HepG2 (cell line): Measurements from ENCODE around the gene NPAS2. TPM values are rescaled to one million over a fixed set of nuclear protein-coding genes. Genes with fewer than 3 reads are reported as not detected.
A peak's percentile ranks its signal among the peaks of the same experiment; 100 is the strongest.

Experiments
- ATAC-seq: fragments of 200-7000 bp; cut with Tn5 transposase; 3 replicates; pipeline ENCODE4 v1.9.1; 2020; ENCODE audit warnings: mild to moderate bottlenecking, moderate library complexity
- BruUV-seq: library from RNA; stranded (reverse); fragments of 400-500 nt; replicated peaks from 2 replicates; lab custom pipeline; 2021; lab: Mats Ljungman, UMichigan
- CTCF ChIA-PET: fragments of 300-600 bp; formaldehyde crosslinking; extraction: SDS; loops from one replicate; lab custom pipeline; 2021; ENCODE audit warnings: low total read pairs, inconsistent platforms, low intra/inter-chr PET ratio; lab: Yijun Ruan, JAX
- POLR2A ChIA-PET: fragments of 350-600 bp; sonication (Branson Sonifier 250); formaldehyde crosslinking; loops from one replicate; lab custom pipeline; 2020; ENCODE audit warnings: antibody characterized with exemption, inconsistent platforms; lab: Yijun Ruan, JAX
- DNase-seq: peaks from one replicate; pipeline ENCODE4 v3.0.0-alpha.2; 2015; ENCODE audit warnings: low spot score
- FAIRE-seq: peaks from 3 replicates; lab custom pipeline; 2011; peaks lifted over from hg19 to GRCh38; lab: Jason Lieb, UNC
- H2AFZ ChIP-seq: one replicate; pipeline ENCODE4 v1.6.1; 2011; ENCODE audit warnings: low read length, inconsistent platforms
- H3K27ac ChIP-seq: fragments of 300-600 bp; 3 replicates; pipeline ENCODE4 v1.8.0; 2011; ENCODE audit warnings: mixed run types, mild to moderate bottlenecking, mixed read lengths, low read length, inconsistent platforms; ENCODE audit not compliant: insufficient read depth; ENCODE audit errors: extremely low read length
- H3K27me3 ChIP-seq, 2 experiments: fragments of 200-600 bp in 1 of 2; 2 replicates in 1 of 2; 3 replicates in 1 of 2; pipeline versions ENCODE4 v1.6.0 to v1.8.0; 2011; ENCODE audit warnings: low read length in 2 of 2, mild to moderate bottlenecking in 2 of 2, moderate library complexity in 2 of 2, inconsistent platforms in 1 of 2; ENCODE audit not compliant: insufficient read depth in 2 of 2, control insufficient read depth in 1 of 2
- H3K36me3 ChIP-seq, 2 experiments: fragments of 200-600 bp in 1 of 2; replicated peaks in 1 of 2; 2 replicates in 1 of 2; 3 replicates in 1 of 2; pipeline versions ENCODE4 v1.5.1 to v1.8.0; 2011; ENCODE audit warnings: low read length in 2 of 2, inconsistent platforms in 1 of 2; ENCODE audit not compliant: insufficient read depth in 2 of 2, control insufficient read depth in 1 of 2
- H3K4me1 ChIP-seq: 2 replicates; pipeline ENCODE4 v1.5.1; 2012; ENCODE audit warnings: low read length, inconsistent platforms; ENCODE audit not compliant: insufficient read depth
- H3K4me2 ChIP-seq: 2 replicates; pipeline ENCODE4 v1.6.0; 2011; ENCODE audit warnings: low read depth, low read length, inconsistent platforms
- H3K4me3 ChIP-seq, 3 experiments: fragments of 200-600 bp in 1 of 3; sonication (generic), shearing (Covaris generic) in 1 of 3; replicated peaks in 1 of 3; 2 replicates each; pipeline ENCODE4 v1.5.1; 2011 to 2016; ENCODE audit warnings: low read length in 3 of 3, inconsistent platforms in 2 of 3, low read depth in 2 of 3, mild to moderate bottlenecking in 2 of 3, control low read depth in 1 of 3, mixed read lengths in 1 of 3; ENCODE audit not compliant: insufficient read depth in 1 of 3
- H3K79me2 ChIP-seq: one replicate; pipeline ENCODE4 v1.6.1; 2011; ENCODE audit warnings: low read length, inconsistent platforms; ENCODE audit not compliant: insufficient read depth
- H3K9ac ChIP-seq: 2 replicates; pipeline ENCODE4 v1.6.0; 2011; ENCODE audit warnings: mild to moderate bottlenecking, low read depth, low read length, inconsistent platforms; ENCODE audit not compliant: insufficient read depth
- H3K9me3 ChIP-seq: 2 replicates; pipeline ENCODE4 v1.5.1; 2012; ENCODE audit warnings: mild to moderate bottlenecking, low read length
- H4K20me1 ChIP-seq: 2 replicates; pipeline ENCODE4 v1.6.0; 2011; ENCODE audit warnings: inconsistent platforms, mild to moderate bottlenecking, low read length, moderate library complexity; ENCODE audit not compliant: insufficient read depth
- CREB1 ChIP-seq, 2 experiments: fragments of 450-650 bp in 1 of 2; IDR thresholded peaks; 2 replicates each; pipeline ENCODE4 v1.6.1; 2016 to 2017; ENCODE audit warnings: control low read depth in 1 of 2, mild to moderate bottlenecking in 1 of 2, missing compliant biosample characterization in 1 of 2, missing genetic modification characterization in 1 of 2
- MAZ ChIP-seq, 2 experiments: sonication (generic) in 1 of 2; formaldehyde crosslinking in 1 of 2; IDR thresholded peaks; 2 replicates each; pipeline versions ENCODE4 v1.5.0 to v1.6.1; 2012 to 2020; ENCODE audit warnings: low read depth in 2 of 2, mild to moderate bottlenecking in 2 of 2, borderline replicate concordance in 1 of 2, improper control_type of control experiment in 1 of 2, low read length in 1 of 2, missing genetic modification reagents in 1 of 2, moderate library complexity in 1 of 2
- NR2F1 ChIP-seq, 2 experiments: fragments of 450-650 bp in 1 of 2; formaldehyde crosslinking in 1 of 2; IDR thresholded peaks; 2 replicates each; pipeline versions ENCODE4 v1.5.0 to v1.6.1; 2016 to 2020; ENCODE audit warnings: mild to moderate bottlenecking in 1 of 2, missing compliant biosample characterization in 1 of 2, missing genetic modification reagents in 1 of 2, moderate library complexity in 1 of 2
- PITX1 ChIP-seq: sonication (generic); formaldehyde crosslinking; IDR thresholded peaks from 2 replicates; pipeline ENCODE4 v1.5.1; 2020; ENCODE audit warnings: mild to moderate bottlenecking, missing genetic modification reagents
- WGBS: methylation state at CpG from one replicate; pipeline ENCODE4 v1.1.6; 2017; ENCODE audit warnings: low lambda C conversion rate; 5-methylcytosine and 5-hydroxymethylcytosine counted together
- in situ Hi-C: cut with HindIII; loops from 2 replicates; pipeline ENCODE4 v1.10.0; 2017; ENCODE audit warnings: low pct_unique_long_range_greater_than_20kb; ENCODE audit not compliant: extremely low pct_ligation_motif_present
- intact Hi-C: fragments of 100-400 bp; cut with micrococcal nuclease; formaldehyde crosslinking; loops from one replicate; pipeline ENCODE4 v1.10.0; 2022; ENCODE audit not compliant: unreplicated experiment
- polyA plus RNA-seq, 8 experiments: library from polyadenylated mRNA; depleted of rRNA in 3 of 8; stranded (reverse) in 7 of 8; unstranded in 1 of 8; fragments of >200 nt; fragmentation: Illumina TruSeq in 4 of 8; extraction: Trizol in 4 of 8; gene quantifications; 2 replicates each; pipeline versions ENCODE4 v1.2.1 to v1.2.3, GENCODE V29; 2011 to 2016; ENCODE audit warnings: low read depth in 4 of 8, missing spikeins in 1 of 8, mixed read lengths in 1 of 8; ENCODE audit not compliant: insufficient read depth in 1 of 8
- total RNA-seq, 5 experiments: library from RNA; depleted of rRNA; stranded (reverse); fragments of >200 nt; fragmentation: Illumina TruSeq; extraction: Trizol; gene quantifications; 2 replicates each; pipeline ENCODE4 v1.2.3, GENCODE V29; 2016; ENCODE audit warnings: low read depth in 1 of 5
- TF ChIP-seq, protein P1 (sequence below), 2 experiments: sonication (generic) in 1 of 2; formaldehyde crosslinking in 1 of 2; IDR thresholded peaks; 2 replicates each; pipeline versions ENCODE4 v1.4.0 to v1.6.1; 2016 to 2020; ENCODE audit warnings: borderline replicate concordance in 1 of 2, low read depth in 1 of 2, mild to moderate bottlenecking in 1 of 2, missing genetic modification reagents in 1 of 2

NPAS2 gene
- total and polyA plus RNA-seq, 2 of the 13 experiments (the other 11 are each of a cell fraction or from before 2014, with no cell fraction given): 14.8 to 37.5 TPM

DNA sequence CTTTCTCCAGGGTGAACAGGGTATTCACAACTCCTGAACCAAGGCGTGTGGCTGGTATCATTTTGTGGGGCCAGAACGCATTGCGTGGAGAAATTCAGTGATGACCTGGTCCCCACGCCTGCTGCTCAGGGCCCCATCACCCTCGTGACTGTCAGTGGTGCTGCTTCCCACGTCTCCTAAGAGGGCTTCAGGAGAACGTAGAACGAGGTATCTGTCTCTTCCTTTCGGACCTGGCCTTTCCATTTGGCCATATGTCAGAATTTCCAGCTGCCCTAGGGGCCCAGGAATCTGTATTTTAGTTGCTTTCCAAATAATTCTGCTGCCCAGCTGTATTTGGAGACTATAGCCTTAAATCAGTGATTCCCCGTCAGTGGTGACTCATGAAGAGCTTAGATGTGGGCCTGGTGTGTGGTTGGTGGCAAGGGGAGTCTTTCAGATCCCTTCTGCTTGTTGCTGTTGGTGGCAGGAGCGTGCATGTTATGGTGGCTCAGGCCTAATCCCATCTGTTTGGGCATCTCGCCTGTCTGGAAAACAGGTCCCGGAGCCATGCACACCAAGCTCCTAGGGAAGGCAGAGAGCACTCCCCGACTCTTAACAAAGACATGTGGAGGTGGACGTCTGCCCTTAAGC lies 56.4 kb downstream of the NPAS2 start (continued):
- TF ChIP-seq, protein P1, sequence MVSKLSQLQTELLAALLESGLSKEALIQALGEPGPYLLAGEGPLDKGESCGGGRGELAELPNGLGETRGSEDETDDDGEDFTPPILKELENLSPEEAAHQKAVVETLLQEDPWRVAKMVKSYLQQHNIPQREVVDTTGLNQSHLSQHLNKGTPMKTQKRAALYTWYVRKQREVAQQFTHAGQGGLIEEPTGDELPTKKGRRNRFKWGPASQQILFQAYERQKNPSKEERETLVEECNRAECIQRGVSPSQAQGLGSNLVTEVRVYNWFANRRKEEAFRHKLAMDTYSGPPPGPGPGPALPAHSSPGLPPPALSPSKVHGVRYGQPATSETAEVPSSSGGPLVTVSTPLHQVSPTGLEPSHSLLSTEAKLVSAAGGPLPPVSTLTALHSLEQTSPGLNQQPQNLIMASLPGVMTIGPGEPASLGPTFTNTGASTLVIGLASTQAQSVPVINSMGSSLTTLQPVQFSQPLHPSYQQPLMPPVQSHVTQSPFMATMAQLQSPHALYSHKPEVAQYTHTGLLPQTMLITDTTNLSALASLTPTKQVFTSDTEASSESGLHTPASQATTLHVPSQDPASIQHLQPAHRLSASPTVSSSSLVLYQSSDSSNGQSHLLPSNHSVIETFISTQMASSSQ (IDR thresholded peaks at IDR 0.05; ENCODE audit: low read depth): no peak
- TF ChIP-seq, protein P1 (CRISPR knock-in tag; IDR thresholded peaks at IDR 0.05; ENCODE audit: borderline replicate concordance): no peak
- TF ChIP-seq MAZ (IDR thresholded peaks at IDR 0.05; ENCODE audit: borderline replicate concordance, low read depth, low read length) (no peak), MAZ (CRISPR knock-in tag; IDR thresholded peaks at IDR 0.05; ENCODE audit: low read depth) (no peak), PITX1 (no peak)
- TF ChIP-seq, all 625 proteins: peak for 5

DNA sequence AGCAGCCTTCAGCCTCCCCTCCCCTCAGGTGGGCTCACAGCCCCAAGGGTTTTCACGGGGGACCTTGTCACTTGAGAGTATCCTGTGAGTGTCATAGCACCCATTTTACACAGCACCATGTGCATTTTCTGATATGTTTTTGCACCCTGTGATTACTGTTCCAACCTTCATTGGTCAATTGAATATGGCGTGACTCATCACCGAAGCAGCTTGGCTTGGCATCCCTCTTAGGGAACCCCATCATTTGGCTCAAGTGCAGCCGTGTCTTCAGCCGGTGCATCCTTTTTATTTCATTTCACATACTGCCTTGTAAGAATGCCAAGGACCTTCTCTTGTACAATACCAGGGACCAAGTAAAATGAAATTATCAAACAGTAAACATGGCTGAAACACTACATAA lies 57.6 kb downstream of the NPAS2 start:
- ChIA-PET POLR2A (no interaction called here), CTCF (no interaction called here)
- H3K4me1 ChIP-seq: peaks cover 58% of the 10 kb centered on the region
- TF ChIP-seq CREB1 (IDR thresholded peaks at IDR 0.05): 0 out of 2 replicates have a peak, but pooled peaks have one; percentile 28
- no peak for TF ChIP-seq CREB1 (CRISPR knock-in tag; IDR thresholded peaks at IDR 0.05)
- TF ChIP-seq NR2F1 (CRISPR knock-in tag; IDR thresholded peaks at IDR 0.05): no peak
- TF ChIP-seq, all 625 proteins: peak for 1
- Histone ChIP-seq H3K36me3 (peaks cover 3 to 19% of the 10 kb centered on the region in 2 experiments; a peak in 3 of 5 replicates), H2AFZ (no peak overlapping the region), H4K20me1 (no peaks in the 10 kb centered on the region), H3K4me2 (no peak overlapping the region), H3K27me3 (no peaks in the 10 kb centered on the region), H3K9ac (no peak overlapping the region), H3K27ac (no peak overlapping the region), H3K4me3 (no peak overlapping the region), H3K79me2 (peaks cover 41% of the 10 kb centered on the region), H3K9me3 (no peaks in the 10 kb centered on the region)
- 94% methylated on average over 4 of the region's 5 CpGs for WGBS
- no TSS peak for BruUV-seq
- FAIRE-seq (no peak), DNase-seq (no peak), ATAC-seq (no peak)
- intact Hi-C loops (no loop called here), in situ Hi-C loops (no loop called here)
